Heart left ventricle (tissue), 16 donors: ENCODE data around the gene RSPH1. TPM values are rescaled to one million over a fixed set of nuclear protein-coding genes. Genes with fewer than 3 reads are reported as not detected.

Source experiments
- ATAC-seq, 4 donors: fragments of 200-7000 bp; cut with Tn5 transposase; one replicate each; pipeline ENCODE4 v1.9.1; 2020 to 2022; ENCODE audit warnings: moderate library complexity in 4 of 4, mild to moderate bottlenecking in 3 of 4, moderate number of reproducible peaks in 1 of 4
- DNase-seq, 5 donors: peaks; one replicate each; pipeline ENCODE4 v3.0.0-alpha.2; 2020
- H3K27ac ChIP-seq, 12 donors: fragments of 200-600 bp; sonication (generic) in 4 of 12; one replicate each; pipeline versions ENCODE4 v1.5.0 to v1.8.0; 2016 to 2022; ENCODE audit warnings: mild to moderate bottlenecking in 2 of 12
- H3K27me3 ChIP-seq, 9 donors: fragments of 200-600 bp; sonication (generic) in 2 of 9; one replicate each; pipeline versions ENCODE4 v1.5.1 to v1.8.0; 2016 to 2022; ENCODE audit warnings: mild to moderate bottlenecking in 3 of 9
- H3K36me3 ChIP-seq, 9 donors: fragments of 200-600 bp; sonication (generic) in 2 of 9; one replicate each; pipeline versions ENCODE4 v1.5.0 to v1.8.0; 2018 to 2022; ENCODE audit warnings: mild to moderate bottlenecking in 2 of 9
- H3K4me1 ChIP-seq, 12 donors: fragments of 200-600 bp; sonication (generic) in 4 of 12; one replicate each; pipeline versions ENCODE4 v1.5.0 to v1.8.0; 2016 to 2022; ENCODE audit warnings: mild to moderate bottlenecking in 3 of 12
- H3K4me3 ChIP-seq, 12 donors: fragments of 200-600 bp; sonication (generic) in 4 of 12; one replicate each; pipeline versions ENCODE4 v1.5.0 to v1.8.0; 2017 to 2022; ENCODE audit warnings: mild to moderate bottlenecking in 9 of 12, moderate library complexity in 4 of 12
- H3K9me3 ChIP-seq, 12 donors: fragments of 200-600 bp; sonication (generic) in 4 of 12; one replicate each; pipeline versions ENCODE4 v1.5.0 to v1.8.0; 2016 to 2022; ENCODE audit warnings: mild to moderate bottlenecking in 1 of 12
- CTCF ChIP-seq, 12 donors: fragments of 200-600 bp; sonication (generic) in 4 of 12; IDR thresholded peaks; one replicate each; pipeline versions ENCODE4 v1.5.0 to v1.8.0; 2018 to 2022; ENCODE audit warnings: antibody characterized with exemption in 12 of 12, mild to moderate bottlenecking in 5 of 12
- POLR2A ChIP-seq, 2 donors: fragments of 450-650 bp; IDR thresholded peaks; one replicate each; pipeline ENCODE4 v1.6.1; 2017; ENCODE audit warnings: antibody characterized with exemption in 2 of 2, mild to moderate bottlenecking in 2 of 2, moderate library complexity in 2 of 2
- WGBS, 4 donors: extraction: QIAGEN DNeasy Blood & Tissue Kit in 2 of 4; methylation state at CpG; one replicate each; pipeline versions ENCODE4 v1.1.5 to v1.1.7; 2013 to 2018; 5-methylcytosine and 5-hydroxymethylcytosine counted together
- intact Hi-C, 10 donors: fragments of 100-400 bp; cut with DNase I; formaldehyde crosslinking; loops; one replicate each; pipeline versions ENCODE4 v1.11.1 to v1.14.2; 2022
- polyA plus RNA-seq, 2 donors: library from polyadenylated mRNA; stranded (reverse); fragments of 200-250 nt; gene quantifications; one replicate each; pipeline ENCODE4 v1.2.3, GENCODE V29; 2013
- total RNA-seq, 9 donors: library from RNA; depleted of rRNA in 2 of 9; stranded (reverse); fragments of >200 nt in 2 of 9; fragmentation: NEBNext Ultra II Directional in 3 of 9; extraction: Animal tissue kit (Norgen Biotek cat#: 25700) in 3 of 9; gene quantifications; one replicate each; pipeline versions ENCODE4 v1.1.0 to v1.2.4, GENCODE V29; 2016 to 2023
- donor health status: ischemic (EF 13 %, LVEDD 7.1; RV severe dilation, severe dysfunction).
- donor health status: healthy with polysubstance abuse.
- donor health status: DM: no; HTN: yes; CAD: no.
- donor health status: DM: no; HTN: no; CAD: no.
- donor health status: ischemic (EF 25% LVEDD 6.9; RV normal size, moderate dysfunction).
- donor health status: ischemic (EF 25% LVEDD 5.7; RV mildly dilated, moderate dysfunction).
- donor health status: healthy.
- donor health status: DM: yes; HTN: yes; CAD: no.
- donor health status: ischemic (EF 35%, LVEDD 5.7; RV mildly dilated, moderate dysfunction).
- donor health status: nonischemic (EF 11% LVEDD 7.7; RV severe dilation, severe dysfunction).
- donor health status: DM: yes; HTN: yes; CAD: no.
- donor health status: PGD.
- donor health status: ischemic (EF 29% LVEDD 5.4; RV normal size, mild dysfunction).
- donor health status: nonischemic (EF 23%, LVEDD 6.1; RV moderate dilation, normal function).

The RSPH1 gene
- total and polyA plus RNA-seq, 11 donors = 0.11 to 0.18 TPM; not detected in 9

GRCh38 chr21:42430521-42430920 lies 65.5 kb downstream of the RSPH1 start:
- peaks cover 0 to 16% (median 10%) of the 10 kb centered on the region in 12 donors for H3K9me3 ChIP-seq
- no peaks in the 10 kb centered on the region for H3K36me3 ChIP-seq
- DNase-seq = no peak
- intact Hi-C loops = no loop called here
- H3K4me3 ChIP-seq = no peak overlapping the region
- H3K27ac ChIP-seq = no peak overlapping the region
- peaks cover 0 to 16% (median 0%) of the 10 kb centered on the region in 9 donors for H3K27me3 ChIP-seq
- H3K4me1 ChIP-seq = peaks cover 0 to 2% (median 0%) of the 10 kb centered on the region in 12 donors
- ATAC-seq = no peak
- TF ChIP-seq POLR2A (IDR thresholded peaks at IDR 0.05) (no peak), CTCF (IDR thresholded peaks at IDR 0.05) (no peak)
- WGBS, 4 donors = 86 to 93% (median 87%) methylated on average over 5 to 6 of the region's 6 CpGs

GRCh38 chr21:42429856-42430255 lies 66.2 kb downstream of the RSPH1 start:
- intact Hi-C loops = no loop called here
- H3K27me3 ChIP-seq = peaks cover 0 to 21% (median 0%) of the 10 kb centered on the region in 9 donors
- peaks cover 0 to 7% (median 0%) of the 10 kb centered on the region in 12 donors for H3K4me1 ChIP-seq
- TF ChIP-seq POLR2A (IDR thresholded peaks at IDR 0.05) (no peak), CTCF (IDR thresholded peaks at IDR 0.05) (no peak)
- 18 to 28% (median 26%) methylated on average over 9 of the region's 9 CpGs for WGBS, 4 donors
- no peaks in the 10 kb centered on the region for H3K36me3 ChIP-seq
- ATAC-seq = no peak
- no peak overlapping the region for H3K4me3 ChIP-seq
- no peak overlapping the region for H3K27ac ChIP-seq
- no peak for DNase-seq
- peaks cover 0 to 16% (median 10%) of the 10 kb centered on the region in 12 donors for H3K9me3 ChIP-seq

- peaks cover 0 to 15% (median 0%) of the 10 kb centered on the region in 12 donors for H3K4me1 ChIP-seq
- peaks cover 0 to 16% (median 10%) of the 10 kb centered on the region in 12 donors for H3K9me3 ChIP-seq
- intact Hi-C loops = no loop called here
- no peak for TF ChIP-seq POLR2A (IDR thresholded peaks at IDR 0.05)
- TF ChIP-seq CTCF (IDR thresholded peaks at IDR 0.05) = no peak
- 86 to 100% (median 96%) methylated on average over 1 of the region's 1 CpG for WGBS, 4 donors
- no peaks in the 10 kb centered on the region for H3K36me3 ChIP-seq
- H3K27ac ChIP-seq = no peak overlapping the region
- DNase-seq = no peak
- peaks cover 0 to 21% (median 0%) of the 10 kb centered on the region in 9 donors for H3K27me3 ChIP-seq
- H3K4me3 ChIP-seq = no peak overlapping the region
- ATAC-seq = no peak
Observed at GRCh38 chr21:42429021-42429420, 67.0 kb downstream of the RSPH1 start.

- peaks cover 0 to 27% (median 0%) of the 10 kb centered on the region in 9 donors for H3K27me3 ChIP-seq
Observed at GRCh38 chr21:42427809-42428419, 68.1 kb downstream of the RSPH1 start.

More at GRCh38 chr21:42427809-42428419, 68.1 kb downstream of the RSPH1 start:
- Histone ChIP-seq H3K27ac (no peak overlapping the region), H3K9me3 (peaks cover 0 to 12% (median 7%) of the 10 kb centered on the region in 12 donors), H3K36me3 (no peaks in the 10 kb centered on the region), H3K4me1 (peaks cover 0 to 21% (median 0%) of the 10 kb centered on the region in 12 donors), H3K4me3 (no peak overlapping the region)
- DNase-seq (no peak), ATAC-seq (no peak)
- WGBS, 4 donors = 85 to 92% (median 88%) methylated on average over 10 of the region's 10 CpGs
- TF ChIP-seq CTCF (IDR thresholded peaks at IDR 0.05) (no peak), POLR2A (IDR thresholded peaks at IDR 0.05) (no peak)
- intact Hi-C loops = no loop called here
